Activated CD8-positive, alpha-beta memory T cell treated with anti-CD3 and anti-CD28 coated beads, Interleukin-2, amount 50 U/mL, for 24 hours (primary cell): ENCODE measurements around the gene SCGN.
"Not testable (repeated sequence)": the region's sequence is repeated elsewhere in the genome, so short reads cannot be mapped to it uniquely, and the experiment has no call there.

Experiments used
- DNase-seq: peaks from one replicate; pipeline ENCODE4 v3.0.0-alpha.2; 2020; ENCODE audit errors: extremely low read depth

SCGN gene

GRCh38 chr6:25730907-25731306 is 78.9 kb downstream of the SCGN start:
- no peak for DNase-seq

- DNase-seq = no peak
Observed at GRCh38 chr6:25731721-25732120, 79.7 kb downstream of the SCGN start.

GRCh38 chr6:25732468-25733198 is 80.6 kb downstream of the SCGN start:
- no peak for DNase-seq

- DNase-seq = no peak
Observed at GRCh38 chr6:25735261-25735660, 83.2 kb downstream of the SCGN start.

- DNase-seq = no peak
Observed at GRCh38 chr6:25743868-25744267, 91.9 kb downstream of the SCGN start.

GRCh38 chr6:25745836-25746235 is 93.8 kb downstream of the SCGN start:
- no peak for DNase-seq

- DNase-seq = no peak
Observed at GRCh38 chr6:25746968-25747367, 95.0 kb downstream of the SCGN start.

GRCh38 chr6:25747477-25747876 is 95.5 kb downstream of the SCGN start:
- DNase-seq = no peak

GRCh38 chr6:25748049-25748448 is 96.0 kb downstream of the SCGN start:
- DNase-seq = no peak

- DNase-seq = not testable (repeated sequence)
Observed at GRCh38 chr6:25748601-25749517, 96.8 kb downstream of the SCGN start.

- DNase-seq = no peak
Observed at GRCh38 chr6:25749837-25750236, 97.8 kb downstream of the SCGN start.

- no peak for DNase-seq
Observed at GRCh38 chr6:25750906-25751305, 98.9 kb downstream of the SCGN start.
